A673 (cell line): ENCODE data around the gene SEL1L3. TPM values are rescaled to one million over a fixed set of nuclear protein-coding genes. Genes with fewer than 3 reads are reported as not detected.

ENCODE experiments used
- BruUV-seq: library from RNA; stranded (reverse); fragments of 400-500 nt; replicated peaks from 2 replicates; lab custom pipeline; 2021; lab: Mats Ljungman, UMichigan
- CTCF ChIA-PET: fragments of 300-600 bp; sonication (Branson Sonifier 250); formaldehyde crosslinking; loops from one replicate; lab custom pipeline; 2022; ENCODE audit warnings: antibody characterized with exemption; lab: Charles Lee
- POLR2A ChIA-PET: fragments of 300-600 bp; sonication (Branson Sonifier 250); formaldehyde crosslinking; loops from one replicate; lab custom pipeline; 2022; ENCODE audit warnings: antibody characterized with exemption; ENCODE audit not compliant: low non-redundant PET; lab: Charles Lee
- DNase-seq: peaks from one replicate; pipeline ENCODE4 v3.0.0-alpha.2; 2015; ENCODE audit warnings: low spot score
- H3K27ac ChIP-seq: fragments of 200-600 bp; sonication (generic); 2 replicates; pipeline ENCODE4 v1.5.1; 2016; ENCODE audit warnings: mixed run types, low read depth, mild to moderate bottlenecking, mixed read lengths, antibody characterized with exemption, low read length; ENCODE audit not compliant: poor library complexity, severe bottlenecking
- H3K27me3 ChIP-seq: fragments of 200-600 bp; sonication (generic); replicated peaks from 2 replicates; pipeline ENCODE4 v1.6.1; 2017; ENCODE audit warnings: mixed run types, low read depth, mild to moderate bottlenecking, mixed read lengths, antibody characterized with exemption, low read length; ENCODE audit not compliant: insufficient read depth, poor library complexity
- H3K36me3 ChIP-seq: fragments of 200-600 bp; sonication (generic); 2 replicates; pipeline ENCODE4 v1.6.1; 2016; ENCODE audit warnings: mixed run types, mild to moderate bottlenecking, mixed read lengths, antibody characterized with exemption, low read length; ENCODE audit not compliant: insufficient read depth, poor library complexity, severe bottlenecking
- H3K4me1 ChIP-seq: fragments of 200-600 bp; sonication (generic); 2 replicates; pipeline ENCODE4 v1.6.1; 2017; ENCODE audit warnings: mixed run types, mild to moderate bottlenecking, mixed read lengths, antibody characterized with exemption, low read length; ENCODE audit not compliant: insufficient read depth, poor library complexity, severe bottlenecking
- H3K4me3 ChIP-seq: fragments of 200-600 bp; sonication (generic); 2 replicates; pipeline ENCODE4 v1.5.1; 2016; ENCODE audit warnings: low read depth, mixed run types, mild to moderate bottlenecking, mixed read lengths, low read length; ENCODE audit not compliant: poor library complexity, severe bottlenecking
- H3K9me3 ChIP-seq: fragments of 200-600 bp; sonication (generic); 2 replicates; pipeline ENCODE4 v1.6.1; 2016; ENCODE audit warnings: mixed run types, low read depth, mild to moderate bottlenecking, mixed read lengths, antibody characterized with exemption, low read length; ENCODE audit not compliant: poor library complexity, severe bottlenecking
- EZH2 ChIP-seq: fragments of 200-600 bp; sonication (generic); IDR thresholded peaks from 2 replicates; pipeline ENCODE4 v1.6.1; 2017; ENCODE audit warnings: borderline replicate concordance, low read depth, mild to moderate bottlenecking, mixed read lengths, antibody characterized with exemption, low read length; ENCODE audit not compliant: poor library complexity, severe bottlenecking
- intact Hi-C: fragments of 100-400 bp; cut with micrococcal nuclease; formaldehyde crosslinking; loops from one replicate; pipeline ENCODE4 v1.10.0; 2022; ENCODE audit not compliant: unreplicated experiment
- total RNA-seq: library from RNA; stranded (reverse); gene quantifications from 2 replicates; pipeline ENCODE4 v1.2.3, GENCODE V29; 2021
- TF ChIP-seq, protein P1 (sequence below): fragments of 300-800, 200-600 bp; sonication (generic); conservative IDR thresholded peaks from 2 replicates; pipeline ENCODE4 v1.5.1; 2017; ENCODE audit warnings: low read depth, mild to moderate bottlenecking, antibody characterized with exemption, low read length, moderate library complexity, mixed read lengths

SEL1L3 gene
- total RNA-seq, 1 experiment from 2014 or later, result 40.0 TPM

DNA sequence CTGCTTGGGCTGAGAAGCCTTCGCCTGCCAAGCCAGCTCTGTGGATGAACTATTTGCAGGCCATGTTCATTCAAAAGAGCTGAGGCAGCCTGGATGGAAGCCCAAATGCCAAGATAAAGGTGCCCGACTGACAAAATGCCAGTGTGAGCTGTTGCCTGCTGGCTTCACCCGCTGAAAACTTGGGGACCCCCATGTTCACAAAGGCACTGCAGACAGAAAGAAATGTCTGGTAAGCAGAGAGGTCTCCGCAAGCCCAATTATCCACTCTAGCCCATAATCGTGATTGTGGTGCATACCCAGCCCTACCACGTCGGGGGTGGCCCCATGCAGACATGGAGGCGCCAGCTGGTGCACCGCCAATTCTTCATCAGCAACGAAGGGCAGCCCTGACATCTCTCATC, 38.2 kb upstream of the SEL1L3 start:
- no peaks in the 10 kb centered on the region for H3K36me3 ChIP-seq
- DNase-seq, result no peak
- BruUV-seq, result no TSS peak
- H3K4me1 ChIP-seq, result peaks cover 10% of the 10 kb centered on the region
- ChIA-PET POLR2A (no interaction called here), CTCF (no interaction called here)
- no peaks in the 10 kb centered on the region for H3K27me3 ChIP-seq
- H3K9me3 ChIP-seq, result no peaks in the 10 kb centered on the region
- intact Hi-C loops, result no loop called here
- no peak for TF ChIP-seq EZH2
- TF ChIP-seq, protein P1, sequence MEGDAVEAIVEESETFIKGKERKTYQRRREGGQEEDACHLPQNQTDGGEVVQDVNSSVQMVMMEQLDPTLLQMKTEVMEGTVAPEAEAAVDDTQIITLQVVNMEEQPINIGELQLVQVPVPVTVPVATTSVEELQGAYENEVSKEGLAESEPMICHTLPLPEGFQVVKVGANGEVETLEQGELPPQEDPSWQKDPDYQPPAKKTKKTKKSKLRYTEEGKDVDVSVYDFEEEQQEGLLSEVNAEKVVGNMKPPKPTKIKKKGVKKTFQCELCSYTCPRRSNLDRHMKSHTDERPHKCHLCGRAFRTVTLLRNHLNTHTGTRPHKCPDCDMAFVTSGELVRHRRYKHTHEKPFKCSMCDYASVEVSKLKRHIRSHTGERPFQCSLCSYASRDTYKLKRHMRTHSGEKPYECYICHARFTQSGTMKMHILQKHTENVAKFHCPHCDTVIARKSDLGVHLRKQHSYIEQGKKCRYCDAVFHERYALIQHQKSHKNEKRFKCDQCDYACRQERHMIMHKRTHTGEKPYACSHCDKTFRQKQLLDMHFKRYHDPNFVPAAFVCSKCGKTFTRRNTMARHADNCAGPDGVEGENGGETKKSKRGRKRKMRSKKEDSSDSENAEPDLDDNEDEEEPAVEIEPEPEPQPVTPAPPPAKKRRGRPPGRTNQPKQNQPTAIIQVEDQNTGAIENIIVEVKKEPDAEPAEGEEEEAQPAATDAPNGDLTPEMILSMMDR, result no peak
- no peak overlapping the region for H3K4me3 ChIP-seq
- H3K27ac ChIP-seq, result no peak overlapping the region

DNA sequence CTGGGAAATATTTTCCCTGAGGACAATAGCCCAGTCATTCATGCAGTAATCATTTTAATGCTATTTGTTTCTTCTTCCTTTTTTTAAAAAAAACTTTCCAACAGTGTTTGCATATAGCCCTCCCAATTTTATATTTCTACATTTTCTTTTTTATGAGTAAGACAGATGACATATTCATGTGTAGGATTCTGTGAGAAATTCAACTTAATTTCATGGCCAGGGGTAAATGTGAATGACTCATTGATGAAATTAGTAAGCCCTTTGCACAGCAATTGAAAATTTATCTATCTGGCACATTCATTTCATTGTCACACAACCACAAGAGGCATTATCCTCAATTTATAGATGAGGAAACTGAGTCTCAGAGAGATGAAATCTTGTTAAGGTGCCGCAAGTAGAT, 37.5 kb upstream of the SEL1L3 start:
- ChIA-PET POLR2A (no interaction called here), CTCF (no interaction called here)
- Histone ChIP-seq H3K27me3 (no peaks in the 10 kb centered on the region), H3K36me3 (no peaks in the 10 kb centered on the region), H3K4me1 (peaks cover 10% of the 10 kb centered on the region), H3K9me3 (no peaks in the 10 kb centered on the region), H3K27ac (no peak overlapping the region), H3K4me3 (no peak overlapping the region)
- no TSS peak for BruUV-seq
- DNase-seq, result no peak
- TF ChIP-seq EZH2, result no peak
- TF ChIP-seq, protein P1, result no peak
- intact Hi-C loops, result no loop called here

DNA sequence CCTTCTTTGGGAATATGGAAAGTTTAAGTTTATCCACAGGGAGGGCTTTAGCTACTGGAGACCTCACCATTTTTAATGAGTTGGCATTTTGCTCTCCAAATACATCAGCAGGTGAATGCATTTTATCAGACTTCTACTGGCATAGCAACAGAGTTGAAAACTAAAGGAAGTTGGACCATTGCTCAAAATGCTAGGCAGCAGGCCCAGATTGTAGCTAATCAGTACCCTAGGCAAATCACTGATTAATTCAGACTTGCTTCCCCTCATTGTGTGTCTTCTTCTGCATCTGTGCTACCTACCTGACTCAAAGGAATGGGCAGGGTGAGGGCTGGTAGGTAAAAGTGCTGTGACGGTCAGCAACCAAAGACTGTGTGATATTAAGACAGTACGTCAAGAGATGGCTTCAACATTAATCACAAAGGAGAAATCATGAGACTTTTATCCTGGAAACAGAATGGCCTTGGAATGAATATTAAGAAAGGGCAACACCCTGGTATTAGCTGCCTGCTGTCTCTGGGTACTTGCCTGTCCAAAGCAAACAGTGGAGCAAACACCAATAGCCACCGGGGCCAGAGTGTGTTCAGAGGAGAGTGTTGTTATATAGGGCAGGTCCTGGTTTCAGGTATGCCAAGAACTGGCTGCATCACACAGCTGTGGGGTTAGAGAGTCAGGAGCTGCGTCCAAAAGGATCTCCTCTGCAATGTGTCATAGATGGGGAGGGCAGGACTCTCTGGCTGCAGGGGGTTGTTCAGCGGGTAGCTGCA, 34.2 kb upstream of the SEL1L3 start:
- Histone ChIP-seq H3K27me3 (no peaks in the 10 kb centered on the region), H3K4me1 (peaks cover 4% of the 10 kb centered on the region), H3K36me3 (no peaks in the 10 kb centered on the region), H3K27ac (no peak overlapping the region), H3K4me3 (no peak overlapping the region), H3K9me3 (no peaks in the 10 kb centered on the region)
- DNase-seq, result no peak
- TF ChIP-seq, protein P1, result no peak
- TF ChIP-seq EZH2, result no peak
- CTCF ChIA-PET, result no interaction called here
- intact Hi-C loops, result no loop called here
- no TSS peak for BruUV-seq
- POLR2A ChIA-PET, result interaction anchor here (0.6 kb wide), 1 partner anchor 550 kb away, joined by 3 read pairs; no protein-coding TSS in a partner anchor
